Psoas muscle (tissue), 8 donors: Measurements from ENCODE around the gene CSHL1. TPM values are rescaled to one million over a fixed set of nuclear protein-coding genes. Genes with fewer than 3 reads are reported as not detected.
A peak's percentile ranks its signal among the peaks of the same experiment; 100 is the strongest.
"Not testable (repeated sequence)": the region's sequence is repeated elsewhere in the genome, so short reads cannot be mapped to it uniquely, and the experiment has no call there.

Source experiments
- ATAC-seq, 4 donors: fragments of 200-7000 bp; cut with Tn5 transposase; one replicate each; pipeline ENCODE4 v1.9.1; 2020; ENCODE audit warnings: moderate library complexity in 3 of 4, mild to moderate bottlenecking in 2 of 4
- DNase-seq, 2 donors: peaks; one replicate each; pipeline ENCODE4 v3.0.0-alpha.2; 2020
- H3K27ac ChIP-seq: fragments of 200-600 bp; one replicate; pipeline ENCODE4 v1.8.0; 2022
- H3K27me3 ChIP-seq, 3 donors: fragments of 200-600 bp in 1 of 3; one replicate each; pipeline versions ENCODE4 v1.6.1 to v1.8.0; 2013 to 2022; ENCODE audit warnings: low read length in 2 of 3, mild to moderate bottlenecking in 2 of 3, moderate library complexity in 1 of 3; ENCODE audit not compliant: insufficient read depth in 3 of 3
- H3K36me3 ChIP-seq, 2 donors: fragments of 200-600 bp in 1 of 2; one replicate each; pipeline versions ENCODE4 v1.6.1 to v1.8.0; 2013 to 2022; ENCODE audit warnings: low read depth in 1 of 2, mild to moderate bottlenecking in 1 of 2, moderate library complexity in 1 of 2; ENCODE audit not compliant: insufficient read depth in 1 of 2
- H3K4me1 ChIP-seq: fragments of 200-600 bp; one replicate; pipeline ENCODE4 v1.8.0; 2022
- H3K4me3 ChIP-seq: fragments of 200-600 bp; one replicate; pipeline ENCODE4 v1.8.0; 2022; ENCODE audit warnings: mild to moderate bottlenecking
- H3K9me3 ChIP-seq: fragments of 200-600 bp; one replicate; pipeline ENCODE4 v1.8.0; 2022
- WGBS, 3 donors: extraction: QIAGEN DNeasy Blood & Tissue Kit; methylation state at CpG; one replicate each; pipeline versions ENCODE4 v1.1.6 to v1.1.7; 2013; 5-methylcytosine and 5-hydroxymethylcytosine counted together
- intact Hi-C, 2 donors: fragments of 100-400 bp; cut with DNase I; formaldehyde crosslinking; loops; one replicate each; pipeline versions ENCODE4 v1.11.0 to v1.14.2; 2022
- polyA plus RNA-seq, 3 donors: library from polyadenylated mRNA; stranded (reverse); fragments of 200-250 nt; gene quantifications; one replicate each; pipeline ENCODE4 v1.2.3, GENCODE V29; 2013
- total RNA-seq, 4 donors: library from RNA; stranded (reverse); fragmentation: NEBNext Ultra II Directional in 2 of 4; extraction: Animal tissue kit (Norgen Biotek cat#: 25700) in 2 of 4; gene quantifications; one replicate each; pipeline versions ENCODE4 v1.2.1 to v1.2.4, GENCODE V29; 2021 to 2023
- TF ChIP-seq, protein P1 (sequence below): fragments of 200-600 bp; IDR thresholded peaks from one replicate; pipeline ENCODE4 v1.8.0; 2022; ENCODE audit warnings: antibody characterized with exemption
- donor health status: healthy with polysubstance abuse.
- donor health status: DM: no; HTN: no; CAD: no; lungs with moderate emphysema.
- donor health status: Bipolar disorder and iron deficiency.
- donor health status: healthy.
- donor health status: DM: yes; HTN: yes; CAD: no.
- donor health status: DM: no; HTN: no; CAD: no.
- donor health status: DM: no; HTN: no; CAD: no.
- donor health status: DM: yes; HTN: yes; CAD: no.

Gene CSHL1
- total and polyA plus RNA-seq, 7 donors: not detected

DNA sequence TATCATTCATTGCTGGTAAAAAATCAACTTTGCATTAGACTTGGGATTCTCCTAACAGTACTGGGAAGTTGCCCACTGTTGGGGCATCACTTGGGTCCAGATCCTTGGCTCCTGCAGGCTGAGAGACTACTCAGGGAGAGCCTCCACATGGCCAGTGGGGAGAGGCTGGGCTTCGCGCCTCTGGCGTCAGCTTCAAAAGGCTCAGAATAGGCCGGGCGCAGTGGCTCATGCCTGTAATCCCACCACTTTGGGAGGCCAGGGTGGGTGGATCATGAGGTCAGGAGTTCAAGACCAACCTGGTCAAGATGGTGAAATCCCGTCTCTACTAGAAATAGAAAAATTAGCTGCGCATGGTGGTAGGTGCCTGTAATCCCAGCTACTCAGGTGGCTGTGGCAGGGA lies 3.4 kb upstream of the CSHL1 start:
- Histone ChIP-seq H3K27me3 (no peaks in the 10 kb centered on the region), H3K4me3 (no peak overlapping the region), H3K27ac (no peak overlapping the region), H3K36me3 (no peaks in the 10 kb centered on the region), H3K9me3 (no peaks in the 10 kb centered on the region), H3K4me1 (no peaks in the 10 kb centered on the region)
- TF ChIP-seq, protein P1, sequence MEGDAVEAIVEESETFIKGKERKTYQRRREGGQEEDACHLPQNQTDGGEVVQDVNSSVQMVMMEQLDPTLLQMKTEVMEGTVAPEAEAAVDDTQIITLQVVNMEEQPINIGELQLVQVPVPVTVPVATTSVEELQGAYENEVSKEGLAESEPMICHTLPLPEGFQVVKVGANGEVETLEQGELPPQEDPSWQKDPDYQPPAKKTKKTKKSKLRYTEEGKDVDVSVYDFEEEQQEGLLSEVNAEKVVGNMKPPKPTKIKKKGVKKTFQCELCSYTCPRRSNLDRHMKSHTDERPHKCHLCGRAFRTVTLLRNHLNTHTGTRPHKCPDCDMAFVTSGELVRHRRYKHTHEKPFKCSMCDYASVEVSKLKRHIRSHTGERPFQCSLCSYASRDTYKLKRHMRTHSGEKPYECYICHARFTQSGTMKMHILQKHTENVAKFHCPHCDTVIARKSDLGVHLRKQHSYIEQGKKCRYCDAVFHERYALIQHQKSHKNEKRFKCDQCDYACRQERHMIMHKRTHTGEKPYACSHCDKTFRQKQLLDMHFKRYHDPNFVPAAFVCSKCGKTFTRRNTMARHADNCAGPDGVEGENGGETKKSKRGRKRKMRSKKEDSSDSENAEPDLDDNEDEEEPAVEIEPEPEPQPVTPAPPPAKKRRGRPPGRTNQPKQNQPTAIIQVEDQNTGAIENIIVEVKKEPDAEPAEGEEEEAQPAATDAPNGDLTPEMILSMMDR: no peak
- ATAC-seq: no peak
- no peak for DNase-seq
- 88 to 93% (median 92%) methylated on average over 7 of the region's 7 CpGs for WGBS, 3 donors
- intact Hi-C loops: loop anchor here (5.0 to 10.0 kb wide), 3 partner anchors 113 to 220 kb away; partner anchors contain the start of gene ERN1 (in 2 of the 2)

DNA sequence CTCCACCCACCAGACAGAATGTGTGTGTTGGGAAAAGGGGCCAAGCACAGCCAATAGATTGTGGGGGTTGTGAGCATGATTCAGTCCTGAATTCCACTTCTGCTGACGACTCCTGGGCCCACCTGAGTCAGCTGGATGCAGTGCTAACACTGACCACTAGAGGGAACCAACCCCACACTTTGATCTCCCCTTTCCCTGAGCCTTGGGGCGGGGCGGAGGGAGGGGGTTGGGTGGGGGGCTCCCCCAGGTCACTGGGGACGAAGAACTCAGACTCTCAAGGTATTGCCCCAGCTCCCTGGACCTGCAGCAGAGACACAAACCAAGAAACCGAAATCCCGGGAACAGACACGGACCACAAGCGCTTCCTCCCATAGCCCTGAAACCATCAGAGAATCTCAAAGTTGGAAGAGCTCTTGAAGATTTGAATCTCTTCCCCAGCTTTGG lies 621 bp upstream of the CSHL1 start:
- no peaks in the 10 kb centered on the region for H3K36me3 ChIP-seq
- no peak overlapping the region for H3K27ac ChIP-seq
- H3K4me3 ChIP-seq: no peak overlapping the region
- ATAC-seq: peak; percentile 81 to 89 (median 82)
- intact Hi-C loops: loop anchor here (5.0 to 10.0 kb wide), 3 partner anchors 116 to 223 kb away; partner anchors contain the start of gene ERN1 (in 2 of the 2)
- no peaks in the 10 kb centered on the region for H3K9me3 ChIP-seq
- no peaks in the 10 kb centered on the region for H3K4me1 ChIP-seq
- 36 to 56% (median 42%) methylated on average over 6 to 8 of the region's 8 CpGs for WGBS, 3 donors
- TF ChIP-seq, protein P1: peak; percentile 84
- no peaks in the 10 kb centered on the region for H3K27me3 ChIP-seq
- no peak for DNase-seq

DNA sequence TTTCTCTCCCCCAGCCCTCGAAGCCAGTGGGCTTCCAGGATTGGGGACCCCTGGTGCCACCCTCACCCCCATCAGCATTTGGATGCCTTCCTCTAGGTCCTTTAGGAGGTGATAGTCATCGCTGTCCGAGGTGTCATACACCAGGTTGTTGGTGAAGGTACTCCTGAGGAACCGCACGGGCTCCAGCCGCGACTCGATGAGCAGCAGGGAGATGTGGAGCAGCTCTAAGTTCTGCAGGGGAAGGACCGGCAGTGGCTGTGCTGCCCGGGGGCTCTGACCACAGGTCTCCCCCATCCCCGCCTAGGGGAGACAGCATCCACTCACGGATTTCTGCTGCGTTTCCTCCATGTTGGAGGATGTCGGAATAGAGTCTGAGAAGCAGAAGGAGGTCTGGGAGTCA lies 962 bp downstream of the CSHL1 start:
- ATAC-seq (no peak), DNase-seq (no peak)
- H3K9me3 ChIP-seq: no peaks in the 10 kb centered on the region
- H3K27me3 ChIP-seq: no peaks in the 10 kb centered on the region
- intact Hi-C loops: loop anchor here (5.0 to 10.0 kb wide), 3 partner anchors 117 to 225 kb away; partner anchors contain the start of gene ERN1 (in 2 of the 2)
- no peak overlapping the region for H3K4me3 ChIP-seq
- H3K27ac ChIP-seq: no peak overlapping the region
- no peaks in the 10 kb centered on the region for H3K4me1 ChIP-seq
- no peaks in the 10 kb centered on the region for H3K36me3 ChIP-seq
- 81 to 87% (median 83%) methylated on average over 14 of the region's 14 CpGs for WGBS, 3 donors
- TF ChIP-seq, protein P1: no peak

DNA sequence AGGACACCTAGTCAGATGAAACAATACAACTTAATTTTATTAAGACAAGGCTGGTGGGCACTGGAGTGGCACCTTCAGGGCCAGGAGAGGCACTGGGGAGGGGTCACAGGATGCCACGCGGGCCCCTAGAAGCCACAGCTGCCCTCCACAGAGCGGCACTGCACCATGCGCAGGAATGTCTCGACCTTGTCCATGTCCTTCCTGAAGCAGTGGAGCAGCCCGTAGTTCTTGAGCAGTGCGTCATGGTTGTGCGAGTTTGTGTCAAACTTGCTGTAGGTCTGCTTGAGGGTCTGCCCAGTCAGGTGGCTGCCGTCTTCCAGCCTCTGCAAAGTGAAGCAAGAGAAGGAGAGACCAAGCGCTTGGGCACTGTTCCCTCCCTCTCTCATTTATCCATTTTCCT lies 1.5 kb downstream of the CSHL1 start:
- H3K4me1 ChIP-seq, intact Hi-C loops, H3K4me3 ChIP-seq, H3K36me3 ChIP-seq, H3K27me3 ChIP-seq, ATAC-seq, DNase-seq, H3K9me3 ChIP-seq, H3K27ac ChIP-seq: not testable (repeated sequence)
- 91 to 95% (median 93%) methylated on average over 9 to 10 of the region's 10 CpGs for WGBS, 3 donors

DNA sequence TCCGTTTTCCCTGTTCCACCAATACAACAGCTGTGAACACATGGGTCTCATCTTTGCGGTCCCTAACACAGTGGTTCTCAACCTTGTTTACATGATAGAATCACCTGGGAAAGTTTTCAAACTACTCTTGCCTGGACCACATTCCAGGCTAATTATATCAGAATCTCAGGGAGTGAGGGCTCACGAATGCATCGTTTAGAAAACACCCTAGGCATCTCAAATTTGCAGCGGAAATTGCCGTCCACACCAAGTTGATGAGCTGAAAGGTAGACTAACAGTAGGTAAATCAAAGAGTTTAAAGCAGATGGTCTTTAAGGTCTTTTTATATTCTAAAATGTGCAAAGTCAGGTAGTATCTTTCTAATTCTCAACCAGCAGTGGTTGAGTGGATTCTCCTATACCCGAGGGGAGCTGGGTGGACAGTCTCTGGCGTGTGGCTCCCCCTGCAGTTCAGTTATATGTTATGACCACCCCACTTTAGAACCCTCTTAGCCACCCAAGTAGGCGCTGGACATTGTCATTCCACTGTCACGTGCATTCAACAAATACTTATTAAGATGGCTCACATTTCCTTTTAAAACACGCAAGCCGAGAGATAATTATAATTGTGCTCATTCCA lies 3.8 kb downstream of the CSHL1 start:
- H3K4me3 ChIP-seq, H3K27me3 ChIP-seq, H3K4me1 ChIP-seq, DNase-seq, H3K36me3 ChIP-seq, intact Hi-C loops, H3K27ac ChIP-seq, H3K9me3 ChIP-seq: not testable (repeated sequence)
- WGBS, 3 donors: 56 to 58% (median 57%) methylated on average over 10 to 11 of the region's 12 CpGs
- peak in 3 of 4 donors; percentile 51 to 66 (median 56) for ATAC-seq
- TF ChIP-seq, protein P1: peak; percentile 16

DNA sequence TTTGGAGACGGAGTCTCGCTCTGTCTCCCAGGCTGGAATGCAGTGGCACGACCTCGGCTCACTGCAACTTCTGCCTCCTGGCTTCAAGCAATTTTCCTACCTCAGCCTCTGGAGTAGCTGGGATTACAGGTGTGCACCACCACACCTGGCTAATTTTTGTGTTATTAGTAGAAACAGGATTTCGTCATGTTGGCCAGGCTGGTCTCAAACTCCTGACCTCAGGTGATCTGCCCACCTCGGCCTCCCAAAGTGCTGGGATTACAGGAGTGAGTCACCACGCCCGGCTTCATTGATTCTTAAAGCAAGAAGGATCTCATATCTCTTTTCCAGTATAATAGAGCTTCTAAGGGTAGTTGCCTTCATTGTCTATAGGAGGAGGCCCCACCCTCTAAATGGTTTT lies 6.3 kb downstream of the CSHL1 start:
- intact Hi-C loops: loop anchor here in 1 of 2 donors (5.0 kb wide), 1 partner anchor 233 kb away; no protein-coding TSS in a partner anchor
- H3K9me3 ChIP-seq, H3K27me3 ChIP-seq, H3K27ac ChIP-seq, H3K4me3 ChIP-seq, ATAC-seq, H3K36me3 ChIP-seq, DNase-seq, H3K4me1 ChIP-seq: not testable (repeated sequence)
- WGBS, 3 donors: 91 to 95% (median 94%) methylated on average over 8 of the region's 8 CpGs
